Measurements from ENCODE around the gene UBXN4.

- TF ChIP-seq ZNF274 (IDR thresholded peaks at IDR 0.05; ENCODE audit: low read depth, low read length), result no peak
- TF ChIP-seq SUZ12 (IDR thresholded peaks at IDR 0.05; ENCODE audit: extremely low read depth, insufficient read depth, insufficient read length), result no peak
Measured at GRCh38 chr2:135742325-135742757, 686 bp downstream of the UBXN4 start.

Data from NT2/D1 (cell line).